ENCODE results near the gene CDK9.

DNA sequence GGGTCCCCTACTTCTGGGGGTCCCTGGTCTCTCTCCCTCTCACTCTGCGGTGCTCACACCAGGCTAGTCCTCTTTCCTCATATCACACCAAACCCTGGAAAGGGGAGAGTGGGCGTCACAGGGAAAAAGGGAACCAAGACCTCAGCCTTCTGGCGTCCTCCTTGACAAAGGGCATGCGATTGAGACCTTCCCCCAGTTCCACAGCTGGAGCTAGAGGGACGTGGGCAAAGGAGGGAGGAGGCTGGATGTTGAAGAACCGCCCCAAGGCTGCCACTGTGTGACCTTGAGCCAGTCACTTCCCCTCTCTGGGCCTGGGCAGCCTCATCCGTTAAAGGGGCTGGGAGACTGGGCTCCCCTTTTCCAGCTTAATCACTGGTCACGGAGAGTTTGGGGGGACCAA, 32.2 kb upstream of the CDK9 start:
- TF ChIP-seq, protein P1, sequence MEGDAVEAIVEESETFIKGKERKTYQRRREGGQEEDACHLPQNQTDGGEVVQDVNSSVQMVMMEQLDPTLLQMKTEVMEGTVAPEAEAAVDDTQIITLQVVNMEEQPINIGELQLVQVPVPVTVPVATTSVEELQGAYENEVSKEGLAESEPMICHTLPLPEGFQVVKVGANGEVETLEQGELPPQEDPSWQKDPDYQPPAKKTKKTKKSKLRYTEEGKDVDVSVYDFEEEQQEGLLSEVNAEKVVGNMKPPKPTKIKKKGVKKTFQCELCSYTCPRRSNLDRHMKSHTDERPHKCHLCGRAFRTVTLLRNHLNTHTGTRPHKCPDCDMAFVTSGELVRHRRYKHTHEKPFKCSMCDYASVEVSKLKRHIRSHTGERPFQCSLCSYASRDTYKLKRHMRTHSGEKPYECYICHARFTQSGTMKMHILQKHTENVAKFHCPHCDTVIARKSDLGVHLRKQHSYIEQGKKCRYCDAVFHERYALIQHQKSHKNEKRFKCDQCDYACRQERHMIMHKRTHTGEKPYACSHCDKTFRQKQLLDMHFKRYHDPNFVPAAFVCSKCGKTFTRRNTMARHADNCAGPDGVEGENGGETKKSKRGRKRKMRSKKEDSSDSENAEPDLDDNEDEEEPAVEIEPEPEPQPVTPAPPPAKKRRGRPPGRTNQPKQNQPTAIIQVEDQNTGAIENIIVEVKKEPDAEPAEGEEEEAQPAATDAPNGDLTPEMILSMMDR (IDR thresholded peaks at IDR 0.05) = no peak
- TF ChIP-seq ZFX (IDR thresholded peaks at IDR 0.05; ENCODE audit: borderline replicate concordance) = no peak
